Stimulated activated naive CD8-positive, alpha-beta T cell treated with anti-CD3 and anti-CD28 coated beads, Interleukin-15, Interleukin-2, amounts not matched to agents 100 ng/mL and 50 ng/mL, for 24 hours (primary cell): ENCODE results near the gene GALNT7.

Experiments
- H3K27ac Mint-ChIP-seq: one replicate; pipeline ENCODE4 v1.8.0; 2021; ENCODE audit warnings: mild to moderate bottlenecking, mixed read lengths
- H3K27me3 Mint-ChIP-seq: one replicate; pipeline ENCODE4 v1.8.0; 2021; ENCODE audit warnings: mixed read lengths
- H3K36me3 Mint-ChIP-seq: one replicate; pipeline ENCODE4 v1.8.0; 2021; ENCODE audit warnings: low read depth, mixed read lengths
- H3K4me1 Mint-ChIP-seq: one replicate; pipeline ENCODE4 v1.8.0; 2021; ENCODE audit warnings: low read depth, mixed read lengths
- H3K4me3 Mint-ChIP-seq: one replicate; pipeline ENCODE4 v1.8.0; 2021; ENCODE audit warnings: mild to moderate bottlenecking, mixed read lengths
- H3K9me3 Mint-ChIP-seq: one replicate; pipeline ENCODE4 v1.8.0; 2021; ENCODE audit warnings: mixed read lengths

Gene GALNT7

DNA sequence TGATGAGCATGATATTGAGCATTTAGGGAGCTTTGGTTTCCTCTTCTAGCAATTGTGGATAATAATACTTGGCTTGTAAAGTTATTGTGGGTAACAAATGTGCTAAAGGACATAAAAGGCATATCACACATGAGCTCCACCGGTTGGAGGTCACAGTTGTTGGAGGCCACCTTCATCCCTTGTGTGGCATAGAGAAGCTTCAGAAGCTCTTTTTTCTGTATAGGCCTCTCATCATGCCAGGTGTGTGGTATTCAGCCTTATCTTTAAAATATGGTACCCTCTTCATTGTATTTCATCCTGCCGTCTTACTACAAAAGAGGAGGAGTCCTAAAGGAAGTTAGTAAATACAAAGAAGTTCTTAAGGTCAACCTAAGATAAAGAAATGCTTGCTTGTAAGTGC, 99.1 kb downstream of the GALNT7 start:
- H3K4me3 Mint-ChIP-seq: no peak overlapping the region
- no peak overlapping the region for H3K27ac Mint-ChIP-seq
- peaks cover 26% of the 10 kb centered on the region for H3K4me1 Mint-ChIP-seq
- H3K27me3 Mint-ChIP-seq: no peaks in the 10 kb centered on the region
- H3K36me3 Mint-ChIP-seq: peaks cover 11% of the 10 kb centered on the region
- H3K9me3 Mint-ChIP-seq: no peaks in the 10 kb centered on the region

DNA sequence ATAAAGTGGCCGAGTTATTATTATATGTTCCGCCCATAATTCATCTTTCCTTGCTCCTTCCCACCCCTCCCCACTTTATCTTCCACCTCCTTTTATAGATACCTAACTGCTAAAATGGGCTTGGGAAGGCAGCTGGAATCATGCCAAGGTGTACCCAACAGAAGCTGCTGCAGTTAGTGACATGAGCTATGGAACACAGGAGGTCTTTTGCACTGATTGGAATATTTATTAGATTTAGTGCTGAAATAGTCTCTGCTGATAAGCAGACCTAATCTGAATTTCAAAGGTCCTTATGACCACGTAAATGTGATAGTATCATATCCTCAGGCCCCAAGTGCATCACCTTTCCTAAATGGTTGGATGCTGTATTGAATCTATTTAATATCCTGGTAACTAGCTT, 100.7 kb downstream of the GALNT7 start:
- H3K27me3 Mint-ChIP-seq: no peaks in the 10 kb centered on the region
- H3K9me3 Mint-ChIP-seq: no peaks in the 10 kb centered on the region
- H3K4me1 Mint-ChIP-seq: peaks cover 19% of the 10 kb centered on the region
- peaks cover 20% of the 10 kb centered on the region for H3K36me3 Mint-ChIP-seq
- no peak overlapping the region for H3K4me3 Mint-ChIP-seq
- no peak overlapping the region for H3K27ac Mint-ChIP-seq

DNA sequence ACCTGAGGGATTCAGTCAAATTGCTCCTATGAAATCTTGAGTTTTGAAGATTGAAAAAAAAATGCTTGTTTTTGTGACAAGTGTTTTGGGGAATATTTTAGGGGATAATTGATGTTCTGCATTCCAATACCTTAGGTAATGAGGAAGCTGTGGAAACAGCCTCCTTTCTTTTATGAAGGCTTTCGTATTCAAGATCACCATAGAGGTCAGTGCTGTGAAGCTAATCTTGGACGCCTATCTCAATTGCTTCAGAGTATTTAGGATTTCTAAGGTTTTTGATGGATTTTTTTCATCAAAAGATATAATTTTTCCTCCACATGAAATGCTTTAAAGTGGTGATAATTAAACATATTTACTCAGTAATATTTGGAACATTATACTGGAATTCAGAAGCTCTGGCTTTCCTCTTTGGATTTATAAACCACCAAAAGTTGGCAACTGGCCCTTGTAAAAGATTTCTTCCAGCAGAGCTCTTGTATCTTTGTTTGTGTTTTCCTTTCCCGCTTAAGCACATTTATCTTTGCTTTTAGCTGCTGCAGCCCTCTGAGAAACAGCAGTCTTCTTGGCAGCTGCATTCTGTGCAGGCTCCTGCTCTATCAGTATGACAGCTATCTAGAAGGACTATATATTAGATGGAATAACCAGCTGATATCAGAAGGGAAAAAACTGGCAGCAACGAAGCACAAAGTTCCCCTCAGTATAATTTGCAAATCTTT, 101.9 kb downstream of the GALNT7 start:
- peaks cover 26% of the 10 kb centered on the region for H3K36me3 Mint-ChIP-seq

DNA sequence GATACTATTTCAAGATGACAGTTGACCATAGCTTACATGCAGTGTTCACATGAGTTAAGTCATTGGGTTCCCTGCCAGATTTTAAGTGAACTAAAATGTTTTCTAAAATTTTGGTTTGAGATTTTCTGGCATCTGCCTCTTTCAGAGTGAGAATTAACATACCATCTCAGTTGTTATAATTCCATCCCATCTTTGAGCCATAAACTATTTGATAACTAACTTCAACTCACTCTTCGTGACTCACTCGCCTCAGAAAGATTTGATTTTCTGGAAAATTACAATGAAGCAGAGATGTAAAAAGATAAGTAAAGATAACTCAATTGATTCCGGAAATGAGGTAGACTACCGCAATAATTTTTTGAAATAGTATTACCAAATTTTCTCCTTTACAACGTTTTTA, 103.7 kb downstream of the GALNT7 start:
- Mint-ChIP-seq H3K36me3 (peaks cover 26% of the 10 kb centered on the region), H3K4me1 (peaks cover 5% of the 10 kb centered on the region), H3K27ac (no peak overlapping the region), H3K9me3 (peaks cover 6% of the 10 kb centered on the region), H3K4me3 (no peak overlapping the region), H3K27me3 (no peaks in the 10 kb centered on the region)

More for the DNA sequence above, 101.9 kb downstream of the GALNT7 start:
- Mint-ChIP-seq H3K27ac (no peak overlapping the region), H3K27me3 (no peaks in the 10 kb centered on the region), H3K4me1 (peaks cover 8% of the 10 kb centered on the region), H3K4me3 (no peak overlapping the region), H3K9me3 (peaks cover 6% of the 10 kb centered on the region)

DNA sequence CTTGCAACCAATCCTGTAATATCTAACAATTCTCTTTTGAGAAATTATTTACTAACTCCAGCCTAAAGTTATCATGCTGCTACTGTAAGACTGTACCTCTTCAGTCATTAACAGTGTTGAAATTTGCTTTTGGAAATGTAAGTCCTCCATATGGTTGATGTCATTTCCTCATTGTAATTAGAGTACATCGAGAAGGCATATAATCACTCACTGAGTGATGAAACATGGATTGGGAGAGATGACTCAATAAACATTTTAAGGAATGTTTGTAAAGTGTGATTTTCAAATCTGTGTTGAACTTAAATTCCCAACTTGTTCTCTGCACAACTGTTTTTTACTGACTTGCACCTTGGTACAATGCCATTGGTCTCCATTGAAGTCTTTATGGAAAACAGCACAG, 104.4 kb downstream of the GALNT7 start:
- Mint-ChIP-seq H3K27ac (no peak overlapping the region), H3K9me3 (peaks cover 6% of the 10 kb centered on the region), H3K4me1 (peaks cover 2% of the 10 kb centered on the region), H3K36me3 (peaks cover 23% of the 10 kb centered on the region), H3K4me3 (no peak overlapping the region), H3K27me3 (no peaks in the 10 kb centered on the region)

DNA sequence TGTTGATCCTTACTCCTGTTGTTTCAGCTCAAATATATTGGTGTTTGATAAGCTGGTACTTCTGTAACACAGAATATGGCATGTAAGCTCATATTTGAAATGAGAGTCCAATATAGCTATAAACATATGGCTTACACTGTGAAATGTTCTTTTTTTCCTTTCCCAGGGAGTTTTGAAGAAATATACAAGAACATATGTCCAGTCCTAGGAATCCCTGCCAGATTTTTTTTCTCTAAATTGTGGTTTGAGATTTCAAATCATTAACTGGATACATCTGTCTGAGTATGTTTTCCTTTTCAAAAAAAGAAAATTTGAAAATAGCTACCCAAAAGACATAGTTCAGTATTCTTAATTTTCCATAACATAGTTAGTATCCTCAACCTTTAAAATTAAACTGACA, 105.3 kb downstream of the GALNT7 start:
- H3K27me3 Mint-ChIP-seq: no peaks in the 10 kb centered on the region
- no peak overlapping the region for H3K27ac Mint-ChIP-seq
- H3K36me3 Mint-ChIP-seq: peaks cover 23% of the 10 kb centered on the region
- no peak overlapping the region for H3K4me3 Mint-ChIP-seq
- peaks cover 6% of the 10 kb centered on the region for H3K9me3 Mint-ChIP-seq
- H3K4me1 Mint-ChIP-seq: no peaks in the 10 kb centered on the region

DNA sequence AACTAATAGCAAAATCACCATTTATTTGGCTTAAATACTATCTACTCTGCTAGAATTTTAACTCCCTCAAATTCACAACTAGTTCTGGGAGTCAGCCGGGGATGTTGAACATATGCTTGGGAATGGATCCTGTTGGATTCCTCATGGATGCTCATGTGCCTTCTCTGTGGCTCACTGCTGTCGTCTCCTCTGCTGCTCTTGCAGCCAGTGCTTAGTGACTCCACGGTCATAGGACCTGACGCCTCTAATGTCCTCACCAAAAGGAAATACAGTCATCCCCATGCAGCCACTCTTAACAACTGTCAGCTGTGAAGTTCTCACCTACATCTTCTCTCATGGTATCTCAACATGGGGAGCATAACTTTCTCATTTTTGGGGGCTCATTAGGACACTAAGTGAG, 106.1 kb downstream of the GALNT7 start:
- peaks cover 26% of the 10 kb centered on the region for H3K36me3 Mint-ChIP-seq
- H3K27ac Mint-ChIP-seq: no peak overlapping the region
- H3K4me3 Mint-ChIP-seq: no peak overlapping the region
- H3K4me1 Mint-ChIP-seq: no peaks in the 10 kb centered on the region
- peaks cover 6% of the 10 kb centered on the region for H3K9me3 Mint-ChIP-seq
- H3K27me3 Mint-ChIP-seq: no peaks in the 10 kb centered on the region

DNA sequence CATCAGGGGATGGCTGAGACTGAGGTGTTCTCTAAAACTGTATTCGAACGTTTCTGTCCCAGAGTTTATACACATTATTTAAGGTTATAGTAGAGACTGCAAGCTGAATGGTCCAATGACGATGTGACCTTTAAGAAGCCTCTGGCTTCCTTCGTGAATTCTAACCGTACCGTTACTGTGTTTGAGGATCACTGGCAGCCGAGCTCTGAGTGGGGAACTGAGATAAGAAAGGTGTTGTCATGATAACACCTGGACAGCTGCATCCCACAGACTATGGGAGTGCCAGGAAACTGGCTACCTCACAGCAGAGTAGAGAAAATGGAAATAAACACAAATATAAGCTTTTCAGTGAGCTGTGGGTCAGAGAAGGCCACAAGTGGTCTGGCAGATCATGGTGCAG, 106.5 kb downstream of the GALNT7 start:
- Mint-ChIP-seq H3K4me1 (no peaks in the 10 kb centered on the region), H3K4me3 (no peak overlapping the region), H3K27ac (no peak overlapping the region), H3K9me3 (peaks cover 6% of the 10 kb centered on the region), H3K27me3 (no peaks in the 10 kb centered on the region), H3K36me3 (peaks cover 26% of the 10 kb centered on the region)

DNA sequence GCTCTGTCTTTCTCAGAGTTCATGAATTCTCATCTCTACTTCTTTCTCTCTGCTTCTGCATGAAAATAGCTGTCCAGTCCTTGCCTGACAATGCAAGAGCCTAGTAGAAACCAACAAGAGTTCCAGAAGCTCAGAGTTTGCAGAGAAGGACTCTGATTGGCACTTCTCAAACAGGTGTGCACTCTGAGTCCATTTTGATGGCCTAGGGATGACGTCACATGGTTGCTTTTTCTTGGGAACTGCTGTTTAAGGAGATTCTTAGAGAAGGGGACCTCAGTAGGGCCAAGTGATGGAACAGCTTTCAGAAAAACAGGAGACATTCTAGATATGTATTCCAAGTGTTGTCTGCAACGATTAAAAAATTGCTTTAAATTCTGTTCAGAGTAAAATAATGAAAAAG, 108.7 kb downstream of the GALNT7 start:
- peaks cover 5% of the 10 kb centered on the region for H3K4me1 Mint-ChIP-seq
- no peak overlapping the region for H3K4me3 Mint-ChIP-seq
- peaks cover 6% of the 10 kb centered on the region for H3K9me3 Mint-ChIP-seq
- no peaks in the 10 kb centered on the region for H3K27me3 Mint-ChIP-seq
- H3K36me3 Mint-ChIP-seq: peaks cover 23% of the 10 kb centered on the region
- H3K27ac Mint-ChIP-seq: no peak overlapping the region

DNA sequence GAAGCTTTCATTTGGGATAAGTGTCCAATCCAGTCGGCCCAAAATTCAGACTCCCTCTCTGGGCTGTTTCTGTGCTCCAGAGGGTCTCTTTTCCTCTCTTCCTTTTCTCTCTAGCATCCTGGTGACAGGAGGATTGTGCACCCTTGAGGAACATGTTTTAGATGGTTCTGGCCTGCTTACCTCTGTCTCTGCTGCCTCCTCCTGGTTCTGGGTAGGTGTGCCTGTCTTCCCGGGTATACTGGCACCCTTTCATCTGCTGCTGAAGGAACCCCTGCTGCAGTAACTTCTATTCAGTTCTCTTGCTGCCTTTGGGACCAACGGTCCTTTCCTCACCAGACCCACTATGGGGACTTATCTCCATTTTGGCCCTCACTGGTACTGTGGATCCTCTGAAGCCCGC, 112.4 kb downstream of the GALNT7 start:
- Mint-ChIP-seq H3K4me3 (no peak overlapping the region), H3K27me3 (no peaks in the 10 kb centered on the region), H3K4me1 (peaks cover 5% of the 10 kb centered on the region), H3K36me3 (peaks cover 26% of the 10 kb centered on the region), H3K9me3 (peaks cover 9% of the 10 kb centered on the region), H3K27ac (no peak overlapping the region)

DNA sequence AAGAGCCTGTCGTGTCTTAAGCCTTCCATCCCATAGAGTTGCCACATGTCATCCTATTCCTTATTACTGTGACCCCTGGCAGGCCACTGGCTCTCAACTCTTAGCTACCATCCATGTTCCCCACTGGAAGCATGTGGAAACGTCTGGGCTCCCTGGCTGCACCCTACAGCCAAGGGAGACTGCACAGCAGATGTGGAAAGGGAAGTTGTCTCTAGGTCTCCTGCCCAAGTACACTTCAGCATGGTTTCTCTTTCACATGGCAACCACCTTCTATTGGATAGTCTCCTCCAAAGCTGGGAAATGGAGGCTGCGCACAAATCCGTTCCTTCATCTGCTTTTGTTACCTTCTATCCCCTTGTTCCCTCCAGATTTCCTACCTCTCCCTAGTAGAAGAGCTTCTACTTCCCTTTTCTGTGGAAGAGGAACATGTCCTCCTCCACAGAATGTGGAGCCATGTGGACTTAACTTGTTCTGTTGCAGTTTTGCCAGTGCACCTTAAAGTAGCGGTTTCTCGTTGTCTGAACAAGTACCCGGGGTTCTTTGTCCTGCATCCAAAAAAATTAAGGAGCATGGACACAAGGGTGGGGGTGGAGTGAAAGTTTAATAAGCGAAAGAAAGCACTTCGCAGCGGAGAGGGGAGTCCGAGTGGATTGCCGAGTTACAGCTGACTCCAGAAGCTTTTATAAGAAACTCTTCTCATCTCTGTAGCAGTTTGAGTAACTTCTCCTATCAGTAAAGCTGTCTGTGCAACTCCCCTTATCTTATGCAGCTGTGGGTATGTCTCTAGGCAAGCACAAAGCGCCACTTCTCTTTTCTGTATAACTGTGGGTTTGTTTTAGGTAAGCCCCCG, 113.0 kb downstream of the GALNT7 start:
- H3K9me3 Mint-ChIP-seq: peaks cover 9% of the 10 kb centered on the region
- H3K27ac Mint-ChIP-seq: no peak overlapping the region

DNA sequence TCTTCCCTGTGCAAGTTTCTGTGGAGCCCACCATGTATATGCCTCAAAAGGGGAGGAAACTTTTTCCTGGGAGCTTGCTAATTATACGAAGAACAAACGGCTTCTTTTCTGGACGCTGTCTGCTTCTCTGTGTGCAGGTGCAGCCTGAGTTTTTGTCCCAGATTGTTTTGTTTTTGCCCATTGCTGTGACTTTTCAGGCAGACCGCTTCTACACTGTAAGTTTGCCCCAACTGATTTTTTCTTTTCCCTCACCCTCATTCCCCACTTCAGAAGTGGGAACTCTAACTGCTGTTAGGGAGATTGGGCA, 113.6 kb downstream of the GALNT7 start:
- H3K27ac Mint-ChIP-seq: no peak overlapping the region
- H3K4me3 Mint-ChIP-seq: no peak overlapping the region
- H3K4me1 Mint-ChIP-seq: peaks cover 5% of the 10 kb centered on the region
- H3K9me3 Mint-ChIP-seq: peaks cover 9% of the 10 kb centered on the region
- H3K36me3 Mint-ChIP-seq: peaks cover 38% of the 10 kb centered on the region
- H3K27me3 Mint-ChIP-seq: no peaks in the 10 kb centered on the region

More for the DNA sequence above, 113.0 kb downstream of the GALNT7 start:
- peaks cover 32% of the 10 kb centered on the region for H3K36me3 Mint-ChIP-seq
- no peaks in the 10 kb centered on the region for H3K27me3 Mint-ChIP-seq
- no peak overlapping the region for H3K4me3 Mint-ChIP-seq
- H3K4me1 Mint-ChIP-seq: peaks cover 5% of the 10 kb centered on the region

DNA sequence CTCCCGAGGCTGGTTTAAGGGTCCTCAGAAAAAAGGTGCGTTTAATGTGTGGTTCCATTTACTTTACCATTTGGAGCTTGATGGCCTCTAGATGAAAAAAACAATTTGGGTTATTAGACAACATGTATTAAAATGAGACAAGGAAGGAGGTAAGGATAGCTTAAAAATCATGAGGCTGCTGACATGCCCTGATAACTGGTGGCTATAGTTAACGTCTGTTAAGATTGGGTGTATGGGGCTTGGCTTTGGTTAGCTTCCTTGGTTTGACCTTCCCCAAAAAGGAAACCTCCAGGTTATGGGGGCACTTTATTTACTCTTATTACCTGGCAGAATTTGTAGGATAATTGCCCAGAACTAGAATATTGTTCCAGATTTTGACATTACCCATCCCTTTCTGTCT, 114.0 kb downstream of the GALNT7 start:
- peaks cover 5% of the 10 kb centered on the region for H3K4me1 Mint-ChIP-seq

DNA sequence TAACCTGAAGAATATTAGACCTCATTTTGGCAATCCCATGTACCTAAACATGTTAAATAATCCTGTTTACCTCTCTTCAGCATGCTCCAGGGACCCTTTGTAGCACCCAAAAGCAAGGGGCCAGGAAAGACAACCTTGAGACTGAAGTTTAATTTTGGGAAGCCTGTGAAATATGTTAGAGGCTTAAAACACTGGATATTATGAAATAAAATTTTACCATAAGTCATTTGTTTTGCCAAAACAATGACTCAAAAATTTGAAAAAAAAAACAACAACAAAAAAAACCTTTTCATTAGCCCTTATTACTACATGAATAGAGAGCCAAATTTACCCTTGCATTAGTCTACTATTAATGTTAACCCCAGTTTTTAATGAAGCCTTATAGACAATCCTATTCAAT, 115.9 kb downstream of the GALNT7 start:
- H3K27ac Mint-ChIP-seq: no peak overlapping the region
- H3K9me3 Mint-ChIP-seq: peaks cover 9% of the 10 kb centered on the region
- H3K27me3 Mint-ChIP-seq: no peaks in the 10 kb centered on the region
- H3K36me3 Mint-ChIP-seq: peaks cover 34% of the 10 kb centered on the region
- H3K4me1 Mint-ChIP-seq: peaks cover 19% of the 10 kb centered on the region
- no peak overlapping the region for H3K4me3 Mint-ChIP-seq

More for the DNA sequence above, 114.0 kb downstream of the GALNT7 start:
- peaks cover 9% of the 10 kb centered on the region for H3K9me3 Mint-ChIP-seq
- no peak overlapping the region for H3K27ac Mint-ChIP-seq
- H3K27me3 Mint-ChIP-seq: no peaks in the 10 kb centered on the region
- H3K36me3 Mint-ChIP-seq: peaks cover 38% of the 10 kb centered on the region
- no peak overlapping the region for H3K4me3 Mint-ChIP-seq

DNA sequence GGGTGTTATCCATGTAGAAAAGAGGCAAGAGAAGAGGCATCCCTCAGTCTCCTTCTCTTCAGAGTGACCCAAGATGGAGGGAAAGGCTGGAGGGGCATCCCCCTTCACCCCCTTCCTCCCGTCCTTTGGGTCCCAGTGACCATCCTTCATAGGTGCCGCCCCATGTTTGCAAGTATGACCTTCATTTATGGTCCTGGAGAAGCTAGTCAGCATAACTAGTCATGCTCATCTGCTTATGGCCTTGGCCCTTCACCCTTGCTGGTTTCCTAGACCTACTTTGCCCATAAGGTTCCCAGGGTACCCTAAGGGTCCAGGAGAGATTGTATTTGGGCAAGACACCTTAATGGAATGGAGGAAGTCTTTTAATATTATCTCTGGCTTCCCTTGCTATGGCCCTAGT, 118.9 kb downstream of the GALNT7 start:
- H3K36me3 Mint-ChIP-seq: peaks cover 34% of the 10 kb centered on the region
- peaks cover 18% of the 10 kb centered on the region for H3K4me1 Mint-ChIP-seq
- H3K27ac Mint-ChIP-seq: no peak overlapping the region
- H3K4me3 Mint-ChIP-seq: no peak overlapping the region
- peaks cover 9% of the 10 kb centered on the region for H3K9me3 Mint-ChIP-seq
- H3K27me3 Mint-ChIP-seq: no peaks in the 10 kb centered on the region
